ENCODE data around the gene RHOU. TPM values are rescaled to one million over a fixed set of nuclear protein-coding genes. Genes with fewer than 3 reads are reported as not detected.

RHOU gene
- total RNA-seq, 1 donor from 2014 or later = 54.4 TPM

DNA sequence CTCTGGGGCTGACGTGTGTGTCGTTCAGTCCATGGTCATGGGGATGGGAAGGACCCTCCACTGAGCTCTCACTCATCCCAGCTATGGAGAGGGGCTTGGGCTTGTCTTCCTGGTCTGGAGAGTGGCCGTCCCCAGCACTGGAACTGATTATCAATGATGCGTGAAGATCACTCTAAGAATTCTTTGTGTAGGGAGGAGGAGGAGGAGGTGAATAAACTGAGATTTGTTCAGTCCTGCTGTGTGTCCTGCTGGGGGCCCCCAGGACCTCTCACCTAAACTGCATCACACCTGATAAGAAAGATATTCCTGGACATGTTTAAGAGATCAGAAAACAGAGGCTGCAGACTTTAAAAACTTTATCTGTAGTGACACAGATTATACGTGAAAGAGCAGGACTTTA is 21.2 kb downstream of the RHOU start:
- Mint-ChIP-seq H3K36me3 (ENCODE audit: insufficient read depth) (no peaks in the 10 kb centered on the region), H3K27ac (no peak overlapping the region), H3K4me3 (ENCODE audit: low read depth) (no peak overlapping the region), H3K4me1 (ENCODE audit: low read depth) (peaks cover 2% of the 10 kb centered on the region), H3K9me3 (ENCODE audit: low read depth) (peaks cover 2% of the 10 kb centered on the region), H3K27me3 (peaks cover 32% of the 10 kb centered on the region)
- TF ChIP-seq CTCF (IDR thresholded peaks at IDR 0.05; ENCODE audit: unreplicated experiment) = no peak
- DNase-seq (ENCODE audit: low spot score, unreplicated experiment) = no peak

GRCh38 chr1:228758447-228758846 is 23.2 kb downstream of the RHOU start:
- Mint-ChIP-seq H3K4me1 (ENCODE audit: low read depth) (peaks cover 2% of the 10 kb centered on the region), H3K36me3 (ENCODE audit: insufficient read depth) (no peaks in the 10 kb centered on the region), H3K4me3 (ENCODE audit: low read depth) (no peak overlapping the region), H3K9me3 (ENCODE audit: low read depth) (peaks cover 2% of the 10 kb centered on the region), H3K27me3 (peaks cover 32% of the 10 kb centered on the region), H3K27ac (no peak overlapping the region)
- TF ChIP-seq CTCF (IDR thresholded peaks at IDR 0.05; ENCODE audit: unreplicated experiment) = no peak
- no peak for DNase-seq (ENCODE audit: low spot score, unreplicated experiment)

DNA sequence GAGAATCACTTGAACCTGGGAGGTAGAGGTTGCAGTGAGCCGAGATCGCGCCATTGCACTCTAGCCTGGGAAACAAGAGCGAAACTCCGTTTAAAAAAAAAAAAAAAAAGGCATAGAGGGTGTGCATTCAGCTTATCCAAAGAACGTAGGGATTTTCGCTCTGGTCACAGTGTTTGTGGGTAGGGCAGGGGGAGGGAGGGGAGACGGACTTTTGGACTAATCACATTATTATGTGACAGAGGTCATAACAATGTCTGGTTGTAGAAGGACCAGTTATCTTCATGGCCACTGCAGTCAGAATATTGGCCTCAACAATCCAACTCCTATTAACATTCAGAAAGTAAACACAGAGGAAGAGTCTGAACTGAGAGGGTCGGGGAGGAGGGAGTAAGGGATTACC is 25.7 kb downstream of the RHOU start:
- Mint-ChIP-seq H3K9me3 (ENCODE audit: low read depth) (peaks cover 2% of the 10 kb centered on the region), H3K27ac (no peak overlapping the region), H3K27me3 (peaks cover 19% of the 10 kb centered on the region), H3K4me3 (ENCODE audit: low read depth) (no peak overlapping the region), H3K36me3 (ENCODE audit: insufficient read depth) (no peaks in the 10 kb centered on the region), H3K4me1 (ENCODE audit: low read depth) (no peaks in the 10 kb centered on the region)
- DNase-seq (ENCODE audit: low spot score, unreplicated experiment) = no peak
- TF ChIP-seq CTCF (IDR thresholded peaks at IDR 0.05; ENCODE audit: unreplicated experiment) = no peak

DNA sequence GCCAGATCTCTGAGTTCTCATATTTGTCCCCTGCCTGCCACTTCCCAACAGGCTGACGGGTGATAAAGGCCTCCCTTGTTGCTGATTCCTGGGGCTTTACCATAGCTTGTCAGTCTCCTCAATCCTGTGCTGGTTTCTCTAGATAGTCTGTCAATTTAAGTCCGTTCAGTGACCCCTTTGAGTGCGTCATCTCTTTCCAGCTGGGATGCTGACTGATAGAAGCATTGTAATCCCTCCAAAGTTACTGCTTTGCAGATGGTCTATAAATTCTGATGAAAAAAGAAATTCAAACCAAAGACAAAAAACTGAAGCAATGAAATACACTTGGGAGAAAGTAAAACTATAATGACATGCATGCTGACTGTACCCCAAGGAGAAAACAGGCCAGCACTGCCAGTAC is 28.3 kb downstream of the RHOU start:
- H3K4me1 Mint-ChIP-seq (ENCODE audit: low read depth) = peaks cover 6% of the 10 kb centered on the region
- H3K4me3 Mint-ChIP-seq (ENCODE audit: low read depth) = no peak overlapping the region
- DNase-seq (ENCODE audit: low spot score, unreplicated experiment) = no peak
- H3K36me3 Mint-ChIP-seq (ENCODE audit: insufficient read depth) = no peaks in the 10 kb centered on the region
- H3K9me3 Mint-ChIP-seq (ENCODE audit: low read depth) = no peaks in the 10 kb centered on the region
- no peak for TF ChIP-seq CTCF (IDR thresholded peaks at IDR 0.05; ENCODE audit: unreplicated experiment)
- no peak overlapping the region for H3K27ac Mint-ChIP-seq
- peaks cover 13% of the 10 kb centered on the region for H3K27me3 Mint-ChIP-seq

- peaks cover 7% of the 10 kb centered on the region for H3K27me3 Mint-ChIP-seq
- H3K4me3 Mint-ChIP-seq (ENCODE audit: low read depth) = no peak overlapping the region
- no peak overlapping the region for H3K27ac Mint-ChIP-seq
- no peak for DNase-seq (ENCODE audit: low spot score, unreplicated experiment)
- peaks cover 6% of the 10 kb centered on the region for H3K4me1 Mint-ChIP-seq (ENCODE audit: low read depth)
- no peak for TF ChIP-seq CTCF (IDR thresholded peaks at IDR 0.05; ENCODE audit: unreplicated experiment)
- no peaks in the 10 kb centered on the region for H3K9me3 Mint-ChIP-seq (ENCODE audit: low read depth)
- no peaks in the 10 kb centered on the region for H3K36me3 Mint-ChIP-seq (ENCODE audit: insufficient read depth)
These were observed 30.1 kb downstream of the RHOU start for GRCh38 chr1:228765168-228765946.
